ENCODE measurements around the gene NCOA4. TPM values are rescaled to one million over a fixed set of nuclear protein-coding genes. Genes with fewer than 3 reads are reported as not detected.
A peak's percentile ranks its signal among the peaks of the same experiment; 100 is the strongest.

Gene NCOA4
- polyA plus RNA-seq = 110 TPM

- H3K27me3 Mint-ChIP-seq = peaks cover 3% of the 10 kb centered on the region
- peak within 1 kb of the TSS; percentile 90 to 99 (median 94) for H3K4me3 Mint-ChIP-seq
- peaks cover 0 to 2% (median 0%) of the 10 kb centered on the region in 3 donors for H3K9me3 Mint-ChIP-seq
- H3K36me3 Mint-ChIP-seq = peaks cover 2% of the 10 kb centered on the region
- peak within 1 kb of the TSS; percentile 79 to 99 (median 95) for H3K27ac Mint-ChIP-seq
- peaks cover 26 to 40% (median 27%) of the 10 kb centered on the region in 3 donors for H3K4me1 Mint-ChIP-seq
These were observed at the start of gene NCOA4 for GRCh38 chr10:46030091-46030937. NCOA4 (minus strand) TSS chr10:46030623; CDS start chr10:46016680, 13,943 bp downstream.

- Mint-ChIP-seq H3K4me1 (peaks cover 4 to 12% (median 5%) of the 10 kb centered on the region in 3 donors), H3K36me3 (peaks cover 2% of the 10 kb centered on the region), H3K4me3 (no peak overlapping the region), H3K27me3 (no peaks in the 10 kb centered on the region), H3K9me3 (no peaks in the 10 kb centered on the region), H3K27ac (no peak overlapping the region)
These were observed 49.6 kb upstream of the NCOA4 start for GRCh38 chr10:46079831-46080585.

GRCh38 chr10:46077731-46078413 lies 47.4 kb upstream of the NCOA4 start:
- H3K9me3 Mint-ChIP-seq = no peaks in the 10 kb centered on the region
- H3K27me3 Mint-ChIP-seq = no peaks in the 10 kb centered on the region
- H3K36me3 Mint-ChIP-seq = peaks cover 2% of the 10 kb centered on the region
- H3K4me1 Mint-ChIP-seq = peaks cover 4 to 12% (median 5%) of the 10 kb centered on the region in 3 donors
- H3K4me3 Mint-ChIP-seq = no peak overlapping the region
- H3K27ac Mint-ChIP-seq = peak overlapping the region in 1 of 3 donors; percentile 31

GRCh38 chr10:46077141-46077554 lies 46.7 kb upstream of the NCOA4 start:
- Mint-ChIP-seq H3K4me3 (no peak overlapping the region), H3K27me3 (no peaks in the 10 kb centered on the region), H3K4me1 (peaks cover 4 to 12% (median 5%) of the 10 kb centered on the region in 3 donors), H3K9me3 (peaks cover 0 to under 1% (median 0%) of the 10 kb centered on the region in 3 donors), H3K36me3 (peaks cover 2% of the 10 kb centered on the region), H3K27ac (no peak overlapping the region)

GRCh38 chr10:46075869-46076268 lies 45.4 kb upstream of the NCOA4 start:
- Mint-ChIP-seq H3K4me1 (peaks cover 4 to 9% (median 9%) of the 10 kb centered on the region in 3 donors), H3K36me3 (peaks cover 4% of the 10 kb centered on the region), H3K9me3 (peaks cover 0 to 4% (median 0%) of the 10 kb centered on the region in 3 donors), H3K4me3 (no peak overlapping the region), H3K27ac (no peak overlapping the region), H3K27me3 (peaks cover 2% of the 10 kb centered on the region)

- Mint-ChIP-seq H3K4me1 (peaks cover 3 to 9% (median 4%) of the 10 kb centered on the region in 3 donors), H3K9me3 (peaks cover 0 to 4% (median 0%) of the 10 kb centered on the region in 3 donors), H3K27ac (no peak overlapping the region), H3K27me3 (peaks cover 2% of the 10 kb centered on the region), H3K4me3 (no peak overlapping the region), H3K36me3 (peaks cover 2% of the 10 kb centered on the region)
These were observed 43.9 kb upstream of the NCOA4 start for GRCh38 chr10:46074196-46074946.

- H3K9me3 Mint-ChIP-seq = peaks cover 0 to 4% (median 0%) of the 10 kb centered on the region in 3 donors
- H3K27ac Mint-ChIP-seq = no peak overlapping the region
- peaks cover 3 to 9% (median 4%) of the 10 kb centered on the region in 3 donors for H3K4me1 Mint-ChIP-seq
- no peak overlapping the region for H3K4me3 Mint-ChIP-seq
- H3K36me3 Mint-ChIP-seq = peaks cover 2% of the 10 kb centered on the region
- peaks cover 2% of the 10 kb centered on the region for H3K27me3 Mint-ChIP-seq
These were observed 43.1 kb upstream of the NCOA4 start for GRCh38 chr10:46073564-46073963.

GRCh38 chr10:46070749-46071148 lies 40.3 kb upstream of the NCOA4 start:
- Mint-ChIP-seq H3K9me3 (peaks cover 0 to 4% (median 0%) of the 10 kb centered on the region in 3 donors), H3K27ac (no peak overlapping the region), H3K4me1 (peaks cover 0 to 3% (median 0%) of the 10 kb centered on the region in 3 donors)

GRCh38 chr10:46069771-46070463 lies 39.5 kb upstream of the NCOA4 start:
- Mint-ChIP-seq H3K9me3 (peaks cover 0 to 4% (median 0%) of the 10 kb centered on the region in 3 donors), H3K4me3 (no peak overlapping the region), H3K36me3 (peaks cover 4% of the 10 kb centered on the region), H3K27me3 (peaks cover 2% of the 10 kb centered on the region), H3K27ac (no peak overlapping the region), H3K4me1 (peaks cover 0 to 3% (median 0%) of the 10 kb centered on the region in 3 donors)

More at GRCh38 chr10:46070749-46071148, 40.3 kb upstream of the NCOA4 start:
- Mint-ChIP-seq H3K27me3 (peaks cover 2% of the 10 kb centered on the region), H3K4me3 (no peak overlapping the region), H3K36me3 (peaks cover 2% of the 10 kb centered on the region)

GRCh38 chr10:46068905-46069304 lies 38.5 kb upstream of the NCOA4 start:
- peaks cover 0 to 4% (median 0%) of the 10 kb centered on the region in 3 donors for H3K9me3 Mint-ChIP-seq
- H3K36me3 Mint-ChIP-seq = peaks cover 4% of the 10 kb centered on the region
- H3K27me3 Mint-ChIP-seq = peaks cover 2% of the 10 kb centered on the region
- peak overlapping the region in 2 of 3 donors; percentile 14 to 33 for H3K27ac Mint-ChIP-seq
- H3K4me1 Mint-ChIP-seq = peaks cover 0 to 3% (median 0%) of the 10 kb centered on the region in 3 donors
- no peak overlapping the region for H3K4me3 Mint-ChIP-seq

GRCh38 chr10:46068117-46068516 lies 37.7 kb upstream of the NCOA4 start:
- H3K27ac Mint-ChIP-seq = no peak overlapping the region
- peaks cover 2% of the 10 kb centered on the region for H3K27me3 Mint-ChIP-seq
- peaks cover 0 to 3% (median 0%) of the 10 kb centered on the region in 3 donors for H3K4me1 Mint-ChIP-seq
- peaks cover 0 to 4% (median 0%) of the 10 kb centered on the region in 3 donors for H3K9me3 Mint-ChIP-seq
- no peak overlapping the region for H3K4me3 Mint-ChIP-seq
- H3K36me3 Mint-ChIP-seq = peaks cover 4% of the 10 kb centered on the region

- Mint-ChIP-seq H3K4me3 (no peak overlapping the region), H3K27ac (no peak overlapping the region), H3K36me3 (peaks cover 4% of the 10 kb centered on the region), H3K4me1 (no peaks in the 10 kb centered on the region), H3K9me3 (no peaks in the 10 kb centered on the region), H3K27me3 (no peaks in the 10 kb centered on the region)
These were observed 33.9 kb upstream of the NCOA4 start for GRCh38 chr10:46064269-46064817.

GRCh38 chr10:46062723-46063428 lies 32.5 kb upstream of the NCOA4 start:
- Mint-ChIP-seq H3K4me3 (no peak overlapping the region), H3K27ac (no peak overlapping the region), H3K9me3 (no peaks in the 10 kb centered on the region), H3K36me3 (peaks cover 4% of the 10 kb centered on the region), H3K27me3 (no peaks in the 10 kb centered on the region), H3K4me1 (no peaks in the 10 kb centered on the region)
